SH-SY5Y (cell line): ENCODE measurements around the gene GPR68.

Source experiments
- GATA2 ChIP-seq: IDR thresholded peaks from 2 replicates; pipeline ENCODE4 v1.6.1; 2011; ENCODE audit warnings: mild to moderate bottlenecking, low read depth, low read length
- GATA3 ChIP-seq: IDR thresholded peaks from 2 replicates; pipeline ENCODE4 v1.6.1; 2011; ENCODE audit warnings: low read depth, mild to moderate bottlenecking, low read length, moderate library complexity

DNA sequence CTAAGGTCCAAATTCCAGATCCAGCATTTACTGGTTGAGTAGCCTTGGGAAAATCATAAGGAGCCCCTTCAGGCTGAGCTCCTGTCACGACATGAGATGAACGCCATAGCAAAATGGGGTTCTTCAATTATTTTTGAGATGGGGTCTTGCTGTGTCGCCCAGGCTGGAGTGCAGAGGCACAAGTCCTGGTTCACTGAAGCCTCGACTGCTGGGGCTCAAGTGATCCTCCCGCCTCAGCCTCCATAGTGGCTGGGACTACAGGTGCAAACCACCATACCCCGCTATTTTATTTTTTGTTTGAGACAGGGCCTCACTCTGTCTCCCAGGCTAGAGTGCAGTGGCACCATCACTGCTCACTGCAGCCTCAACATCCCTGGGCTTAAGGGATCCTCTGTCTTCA lies 25.7 kb upstream of the GPR68 start:
- no peak for TF ChIP-seq GATA2
- no peak for TF ChIP-seq GATA3
